Large intestine (tissue), 3 donors: ENCODE results near the gene STAU1. TPM values are rescaled to one million over a fixed set of nuclear protein-coding genes. Genes with fewer than 3 reads are reported as not detected.
"Not testable (repeated sequence)": the region's sequence is repeated elsewhere in the genome, so short reads cannot be mapped to it uniquely, and the experiment has no call there.

Source experiments
- DNase-seq, 2 donors: peaks; one replicate each; pipeline versions ENCODE4 v3.0.0 to v3.0.0-alpha.2; 2013
- H3K27ac ChIP-seq: one replicate; pipeline ENCODE4 v1.5.1; 2013; ENCODE audit warnings: low read length
- H3K27me3 ChIP-seq: 2 replicates; pipeline ENCODE4 v1.6.1; 2013; ENCODE audit warnings: low read length; ENCODE audit not compliant: control insufficient read depth, insufficient read depth
- H3K36me3 ChIP-seq: 2 replicates; pipeline ENCODE4 v1.6.1; 2013; ENCODE audit warnings: low read length; ENCODE audit not compliant: control insufficient read depth, insufficient read depth
- H3K4me1 ChIP-seq: one replicate; pipeline ENCODE4 v1.6.1; 2013; ENCODE audit warnings: low read length; ENCODE audit not compliant: control insufficient read depth, insufficient read depth
- H3K4me3 ChIP-seq: one replicate; pipeline ENCODE4 v1.5.1; 2013; ENCODE audit warnings: low read length
- H3K9me3 ChIP-seq: one replicate; pipeline ENCODE4 v1.6.1; 2013; ENCODE audit warnings: mild to moderate bottlenecking, low read depth, low read length, moderate library complexity; ENCODE audit not compliant: control insufficient read depth
- WGBS: methylation state at CpG from one replicate; pipeline ENCODE4 v1.1.5; 2013; ENCODE audit warnings: low lambda C conversion rate; ENCODE audit not compliant: insufficient coverage; 5-methylcytosine and 5-hydroxymethylcytosine counted together
- polyA plus RNA-seq: library from polyadenylated mRNA; unstranded; fragments of 120-200 nt; gene quantifications from one replicate; pipeline ENCODE4 v1.2.1, GENCODE V29; 2013

The STAU1 gene
- polyA plus RNA-seq, 1 donor, result 110 TPM

DNA sequence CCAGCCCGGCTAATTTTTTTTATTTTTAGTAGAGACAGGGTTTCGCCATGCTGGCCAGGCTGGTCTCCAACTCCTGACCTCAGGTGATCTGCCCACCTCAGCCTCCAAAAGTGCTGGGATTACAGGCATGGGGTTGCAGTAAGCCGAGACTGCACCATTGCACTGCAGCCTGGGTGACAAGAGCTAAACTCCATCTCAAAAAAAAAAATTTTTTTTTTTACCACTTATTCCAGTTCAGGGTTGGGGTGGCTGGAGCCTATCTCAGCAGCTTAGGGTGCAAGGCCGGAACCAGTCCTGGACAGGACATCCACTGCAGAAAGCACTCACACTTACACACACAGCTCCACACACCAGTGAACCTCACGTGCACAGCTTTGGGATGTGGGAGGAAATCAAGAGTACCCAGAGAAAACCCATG lies 4.0 kb downstream of the STAU1 start:
- peaks cover 22% of the 10 kb centered on the region for H3K4me1 ChIP-seq
- not testable (repeated sequence) for H3K27me3 ChIP-seq, DNase-seq, H3K9me3 ChIP-seq, H3K4me3 ChIP-seq, H3K36me3 ChIP-seq
- H3K27ac ChIP-seq, result peak overlapping the region; percentile 77
- WGBS, result no CpG with 5 or more reads among the region's 5 CpGs

DNA sequence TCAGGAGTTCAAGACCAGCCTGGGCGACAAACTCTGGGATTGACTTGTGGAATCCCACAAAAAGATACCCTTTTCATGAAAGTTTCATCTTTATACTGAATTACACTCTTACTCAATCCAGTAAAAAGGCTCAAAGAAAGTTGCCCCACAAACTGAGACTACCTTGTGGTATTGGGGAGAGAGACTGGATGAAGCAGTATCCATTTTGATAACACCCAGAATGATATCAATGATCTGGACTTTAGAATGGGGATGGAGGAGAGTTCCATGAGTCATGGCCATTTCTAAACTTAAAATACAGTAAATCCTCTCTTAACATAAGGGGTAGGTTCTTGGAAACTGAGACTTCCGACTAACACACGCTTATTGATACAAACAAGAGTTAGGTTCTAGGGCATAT lies 4.7 kb downstream of the STAU1 start:
- H3K27ac ChIP-seq, result no peak overlapping the region
- DNase-seq, result no peak
- H3K36me3 ChIP-seq, result peaks cover 1% of the 10 kb centered on the region
- peaks cover 22% of the 10 kb centered on the region for H3K4me1 ChIP-seq
- WGBS, result no CpG with 5 or more reads among the region's 3 CpGs
- no peaks in the 10 kb centered on the region for H3K27me3 ChIP-seq
- no peaks in the 10 kb centered on the region for H3K9me3 ChIP-seq
- no peak overlapping the region for H3K4me3 ChIP-seq

- Histone ChIP-seq H3K27ac (no peak overlapping the region), H3K4me3 (no peak overlapping the region), H3K36me3 (peaks cover 10% of the 10 kb centered on the region), H3K27me3 (no peaks in the 10 kb centered on the region), H3K4me1 (peaks cover 22% of the 10 kb centered on the region), H3K9me3 (no peaks in the 10 kb centered on the region)
- DNase-seq, result no peak
- WGBS, result no CpG with 5 or more reads among the region's 8 CpGs
Observed at GRCh38 chr20:49181265-49181877, 6.8 kb downstream of the STAU1 start.

DNA sequence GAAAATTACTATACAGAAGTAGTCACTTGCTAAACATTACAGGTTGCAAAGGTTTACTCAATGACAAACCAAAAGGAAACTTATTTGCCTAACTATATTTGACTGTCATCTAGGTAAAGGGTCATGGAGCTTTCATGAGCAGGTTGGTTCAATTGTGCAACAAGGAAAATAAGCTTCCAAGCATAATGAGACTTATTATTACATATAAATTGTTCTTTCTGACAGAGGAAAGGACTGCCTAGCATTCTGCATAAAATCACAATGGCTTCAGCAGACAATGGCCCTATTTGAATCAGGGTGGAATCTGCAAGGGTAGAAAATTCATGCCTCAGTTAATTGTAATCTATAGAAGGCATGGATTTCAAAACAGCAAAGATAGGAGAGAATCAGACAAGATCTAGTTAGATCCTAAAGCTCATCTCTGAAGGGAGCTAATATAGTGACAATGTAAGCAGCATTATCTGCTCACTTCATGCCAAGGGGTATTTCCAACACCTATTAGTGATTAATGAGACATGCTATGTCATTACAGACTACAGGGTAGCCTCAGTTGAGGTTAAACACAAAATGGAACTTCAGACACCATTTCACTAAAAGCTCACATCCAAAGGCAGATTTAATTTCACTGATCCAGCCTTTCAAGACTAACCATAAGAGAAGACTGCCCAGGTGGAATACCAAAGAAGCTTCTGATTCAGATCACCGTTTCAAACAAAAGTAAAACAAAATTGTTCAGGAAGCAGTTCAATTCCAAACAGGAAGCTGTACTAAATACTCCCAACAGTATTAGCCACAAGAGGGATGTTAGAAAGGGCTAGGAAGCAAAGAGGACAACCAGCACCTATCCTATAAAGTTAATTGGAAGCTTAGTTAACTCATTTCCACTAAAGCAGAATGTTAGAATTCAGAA lies 8.5 kb downstream of the STAU1 start:
- Histone ChIP-seq H3K27ac (peak overlapping the region; percentile 15), H3K4me3 (no peak overlapping the region), H3K9me3 (no peaks in the 10 kb centered on the region), H3K36me3 (peaks cover 10% of the 10 kb centered on the region), H3K27me3 (no peaks in the 10 kb centered on the region), H3K4me1 (peaks cover 9% of the 10 kb centered on the region)
- peak in 1 of 2 donors; percentile 36 for DNase-seq
- WGBS, result no CpG with 5 or more reads among the region's 1 CpG

GRCh38 chr20:49174183-49174582 lies 14.0 kb downstream of the STAU1 start:
- no peaks in the 10 kb centered on the region for H3K9me3 ChIP-seq
- H3K36me3 ChIP-seq, result peaks cover 20% of the 10 kb centered on the region
- H3K4me3 ChIP-seq, result no peak overlapping the region
- H3K27ac ChIP-seq, result no peak overlapping the region
- no peaks in the 10 kb centered on the region for H3K4me1 ChIP-seq
- DNase-seq, result no peak
- H3K27me3 ChIP-seq, result no peaks in the 10 kb centered on the region
- 100% methylated on average over 1 of the region's 6 CpGs for WGBS

DNA sequence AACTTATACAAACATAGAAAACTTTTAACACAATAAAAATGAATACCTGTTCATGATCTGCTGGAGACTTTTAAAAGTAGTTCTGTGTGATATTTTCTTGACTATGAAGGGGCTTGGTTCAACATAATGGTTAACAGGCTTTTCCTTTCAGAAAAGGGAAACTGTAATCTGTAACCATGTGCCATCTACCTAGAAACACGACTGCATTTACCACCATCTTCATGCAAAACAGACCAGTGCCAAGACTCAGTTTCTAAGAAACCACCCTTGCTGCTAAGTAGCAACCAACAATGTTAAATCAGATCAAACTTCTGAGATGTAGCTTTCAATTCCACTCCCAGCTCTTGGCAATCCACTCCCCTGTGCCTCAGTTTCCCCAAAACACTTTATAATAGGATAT lies 15.7 kb downstream of the STAU1 start:
- Histone ChIP-seq H3K4me1 (no peaks in the 10 kb centered on the region), H3K27ac (no peak overlapping the region), H3K9me3 (no peaks in the 10 kb centered on the region), H3K27me3 (no peaks in the 10 kb centered on the region), H3K4me3 (no peak overlapping the region), H3K36me3 (peaks cover 10% of the 10 kb centered on the region)
- no peak for DNase-seq
- WGBS, result no CpG with 5 or more reads among the region's 1 CpG

DNA sequence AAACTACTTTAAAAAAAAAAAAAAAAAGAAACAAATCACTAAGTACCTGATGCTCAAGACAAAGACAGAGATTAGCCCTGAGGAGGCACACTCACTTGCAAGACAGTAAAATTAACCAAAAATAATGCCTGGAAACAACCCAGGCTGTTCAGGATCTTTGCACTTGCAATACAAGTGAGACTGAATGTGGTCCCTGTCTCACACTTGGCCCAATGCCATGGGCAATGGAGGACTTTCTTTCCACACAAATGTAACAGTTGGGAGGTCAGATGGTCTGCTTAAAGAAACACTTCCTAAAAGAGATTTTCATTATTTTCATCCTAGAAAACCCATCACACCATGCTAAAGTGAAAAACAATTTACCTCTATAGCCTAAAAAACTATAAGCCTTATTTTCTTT lies 16.2 kb downstream of the STAU1 start:
- Histone ChIP-seq H3K27ac (no peak overlapping the region), H3K4me3 (no peak overlapping the region), H3K4me1 (no peaks in the 10 kb centered on the region), H3K9me3 (no peaks in the 10 kb centered on the region), H3K27me3 (no peaks in the 10 kb centered on the region), H3K36me3 (peaks cover 10% of the 10 kb centered on the region)
- no peak for DNase-seq

- Histone ChIP-seq H3K36me3 (peaks cover 11% of the 10 kb centered on the region), H3K27me3 (no peaks in the 10 kb centered on the region), H3K9me3 (no peaks in the 10 kb centered on the region), H3K4me3 (no peak overlapping the region), H3K27ac (no peak overlapping the region), H3K4me1 (peaks cover 3% of the 10 kb centered on the region)
- no CpG with 5 or more reads among the region's 2 CpGs for WGBS
- DNase-seq, result no peak
Observed at GRCh38 chr20:49170714-49171113, 17.4 kb downstream of the STAU1 start.

GRCh38 chr20:49169547-49169946 lies 18.6 kb downstream of the STAU1 start:
- H3K4me3 ChIP-seq, result no peak overlapping the region
- no CpG with 5 or more reads among the region's 2 CpGs for WGBS
- DNase-seq, result no peak

GRCh38 chr20:49168864-49169263 lies 19.3 kb downstream of the STAU1 start:
- WGBS, result no CpG with 5 or more reads among the region's 10 CpGs
- H3K4me3 ChIP-seq, H3K4me1 ChIP-seq, H3K27ac ChIP-seq, H3K9me3 ChIP-seq, H3K27me3 ChIP-seq, DNase-seq: not testable (repeated sequence)
- peaks cover 23% of the 10 kb centered on the region for H3K36me3 ChIP-seq

More at GRCh38 chr20:49169547-49169946, 18.6 kb downstream of the STAU1 start:
- no peaks in the 10 kb centered on the region for H3K27me3 ChIP-seq
- H3K27ac ChIP-seq, result no peak overlapping the region
- H3K9me3 ChIP-seq, result no peaks in the 10 kb centered on the region
- peaks cover 3% of the 10 kb centered on the region for H3K4me1 ChIP-seq
- peaks cover 18% of the 10 kb centered on the region for H3K36me3 ChIP-seq
